HG03066 (cell line): ENCODE results near the gene MPP1.

Experiments used
- ATAC-seq: cut with Tn5 transposase; IDR thresholded peaks from one replicate; pipeline ENCODE4 v1.9.1; 2021; ENCODE audit warnings: low read depth; ENCODE audit not compliant: unreplicated experiment

The MPP1 gene

GRCh38 chrX:154813801-154814200, 8.5 kb upstream of the MPP1 start:
- ATAC-seq: no peak

- no peak for ATAC-seq
Measured at GRCh38 chrX:154812341-154813101, 7.2 kb upstream of the MPP1 start.

DNA sequence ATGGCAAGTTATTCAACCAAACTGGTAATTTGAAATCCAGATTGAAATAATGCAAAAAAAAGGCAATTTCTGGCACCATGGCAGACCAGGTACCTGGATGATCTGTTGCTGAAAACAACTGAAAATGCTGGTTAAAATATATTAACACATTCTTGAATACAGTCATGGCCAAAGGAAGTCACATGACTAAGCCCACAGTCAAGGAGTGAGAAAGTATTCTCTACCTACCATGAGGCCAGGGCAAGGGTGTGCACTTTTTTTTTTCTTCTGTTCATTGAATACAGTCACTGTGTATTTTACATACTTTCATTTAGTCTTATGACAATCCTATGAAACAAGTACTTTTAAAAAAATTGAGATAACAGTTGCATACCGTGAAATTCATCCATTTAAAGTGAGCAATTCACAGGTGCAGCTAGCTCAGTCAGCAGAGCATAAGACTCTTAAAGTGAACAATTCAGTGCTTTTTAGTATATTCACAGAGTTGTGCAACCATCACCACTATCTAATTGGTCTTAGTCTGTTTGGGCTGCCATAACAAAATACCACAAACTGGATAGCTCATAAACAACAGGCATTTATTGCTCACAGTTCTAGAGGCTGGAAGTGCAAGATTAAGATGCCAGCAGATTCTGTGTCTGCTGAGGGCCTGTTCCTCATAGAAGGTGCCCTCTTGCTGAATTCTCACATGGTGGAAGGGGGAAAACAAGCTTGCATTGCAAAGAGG, 4.8 kb upstream of the MPP1 start:
- no peak for ATAC-seq

- ATAC-seq: no peak
Measured at GRCh38 chrX:154806837-154807501, 1.7 kb upstream of the MPP1 start.

DNA sequence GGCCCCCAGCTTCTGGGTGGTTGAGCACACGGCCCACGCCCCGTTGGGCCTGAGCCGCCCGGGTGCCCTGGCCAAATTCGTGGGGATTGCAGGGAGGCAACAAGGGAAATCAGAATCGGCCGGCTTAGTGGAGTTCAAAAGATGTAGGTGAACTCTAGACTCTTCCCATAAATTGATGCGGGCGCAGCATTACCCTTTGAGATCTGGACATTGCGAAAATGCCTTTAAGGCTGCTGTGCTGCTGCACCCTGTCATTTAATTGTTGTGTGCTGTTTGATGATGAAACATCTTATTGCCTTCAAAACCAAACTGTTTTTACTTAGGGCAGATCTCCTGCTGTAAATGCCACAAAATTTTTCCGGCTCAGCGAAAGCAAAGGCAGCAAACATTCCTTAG, 409 bp upstream of the MPP1 start:
- ATAC-seq: no peak

- ATAC-seq: no peak
Measured at GRCh38 chrX:154804261-154804956, 876 bp downstream of the MPP1 start.

DNA sequence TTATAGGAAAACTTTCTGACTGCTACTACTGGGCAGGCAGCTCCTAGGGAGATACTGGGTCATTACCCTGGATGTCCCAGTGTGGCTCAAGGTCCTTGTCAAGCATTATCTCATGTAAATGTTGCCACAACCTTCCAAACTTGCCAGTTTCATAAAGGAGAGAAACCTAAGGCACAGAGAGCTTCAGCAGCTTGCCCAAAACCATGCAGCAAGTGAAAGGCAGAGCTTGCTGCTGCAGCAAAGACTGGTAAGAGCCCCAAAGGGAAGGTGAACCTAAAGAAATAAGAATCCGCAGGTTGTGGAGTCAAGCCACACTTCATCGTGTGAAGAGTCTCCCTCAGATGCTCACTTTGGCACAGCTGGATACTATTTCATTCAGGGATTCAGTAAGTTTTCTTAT, 2.3 kb downstream of the MPP1 start:
- ATAC-seq: no peak

- no peak for ATAC-seq
Measured at GRCh38 chrX:154800478-154801210, 4.6 kb downstream of the MPP1 start.

DNA sequence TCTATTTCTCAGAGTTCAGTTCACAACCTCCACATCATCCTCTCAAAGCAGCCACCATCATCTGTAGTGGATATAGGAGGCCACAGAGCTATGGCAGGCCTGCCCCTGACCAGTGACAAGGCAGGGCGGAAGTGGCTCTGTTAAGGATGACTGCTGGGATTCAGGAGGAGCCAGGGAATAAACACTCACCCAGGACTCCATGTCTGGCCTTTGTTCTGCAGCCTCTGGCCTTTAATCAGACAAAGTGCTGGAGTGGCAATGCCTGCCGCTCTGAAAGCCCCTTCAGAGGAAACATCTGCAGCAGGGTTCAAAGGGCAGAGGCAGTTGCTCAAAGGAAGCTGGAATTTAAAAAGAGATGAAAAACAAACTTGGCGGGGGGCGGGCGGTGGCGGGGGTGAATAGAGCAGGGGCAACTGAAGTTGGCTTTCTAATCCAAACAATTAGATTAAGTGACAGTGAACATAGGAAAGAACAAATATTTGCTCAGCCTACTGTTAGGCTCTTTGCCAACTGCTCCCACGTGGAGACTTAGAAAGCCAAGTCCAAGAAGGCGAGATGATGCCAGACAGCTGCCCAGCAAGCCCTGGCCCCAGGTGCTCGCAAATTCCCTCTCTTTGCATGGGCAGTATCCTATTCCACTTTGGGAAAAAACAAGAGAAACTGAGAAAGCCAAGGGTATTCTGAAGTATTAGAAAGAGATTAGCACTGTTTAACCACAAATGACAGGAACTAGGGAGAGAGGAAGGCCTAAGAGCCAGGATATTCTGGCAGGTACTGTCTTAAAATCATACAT, 5.5 kb downstream of the MPP1 start:
- no peak for ATAC-seq

GRCh38 chrX:154797006-154797405, 8.3 kb downstream of the MPP1 start:
- no peak for ATAC-seq

DNA sequence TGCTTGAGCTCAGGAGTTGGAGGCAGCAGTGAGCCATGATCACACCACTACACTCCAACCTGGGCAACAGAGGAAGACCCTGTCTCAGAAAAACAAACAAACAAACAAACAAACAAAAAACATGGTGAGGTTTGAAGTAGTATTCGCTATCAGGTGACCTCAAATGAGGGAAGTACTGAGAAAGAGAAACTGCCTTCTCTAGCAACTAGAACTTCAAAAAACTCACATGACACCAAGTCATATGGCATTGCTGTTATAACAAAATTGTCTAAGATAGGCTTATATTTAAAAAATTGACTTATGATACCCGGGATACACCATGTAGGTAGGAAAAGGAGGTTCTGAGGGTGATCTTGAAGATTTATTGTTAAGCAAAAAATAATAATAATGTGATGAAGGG, 10.3 kb downstream of the MPP1 start:
- no peak for ATAC-seq

- no peak for ATAC-seq
Measured at GRCh38 chrX:154793084-154793795, 12.0 kb downstream of the MPP1 start.

- no peak for ATAC-seq
Measured at GRCh38 chrX:154791939-154792338, 13.3 kb downstream of the MPP1 start.

- ATAC-seq: no peak
Measured at GRCh38 chrX:154791467-154791866, 13.8 kb downstream of the MPP1 start.

- ATAC-seq: no peak
Measured at GRCh38 chrX:154785716-154786115, 19.6 kb downstream of the MPP1 start.

DNA sequence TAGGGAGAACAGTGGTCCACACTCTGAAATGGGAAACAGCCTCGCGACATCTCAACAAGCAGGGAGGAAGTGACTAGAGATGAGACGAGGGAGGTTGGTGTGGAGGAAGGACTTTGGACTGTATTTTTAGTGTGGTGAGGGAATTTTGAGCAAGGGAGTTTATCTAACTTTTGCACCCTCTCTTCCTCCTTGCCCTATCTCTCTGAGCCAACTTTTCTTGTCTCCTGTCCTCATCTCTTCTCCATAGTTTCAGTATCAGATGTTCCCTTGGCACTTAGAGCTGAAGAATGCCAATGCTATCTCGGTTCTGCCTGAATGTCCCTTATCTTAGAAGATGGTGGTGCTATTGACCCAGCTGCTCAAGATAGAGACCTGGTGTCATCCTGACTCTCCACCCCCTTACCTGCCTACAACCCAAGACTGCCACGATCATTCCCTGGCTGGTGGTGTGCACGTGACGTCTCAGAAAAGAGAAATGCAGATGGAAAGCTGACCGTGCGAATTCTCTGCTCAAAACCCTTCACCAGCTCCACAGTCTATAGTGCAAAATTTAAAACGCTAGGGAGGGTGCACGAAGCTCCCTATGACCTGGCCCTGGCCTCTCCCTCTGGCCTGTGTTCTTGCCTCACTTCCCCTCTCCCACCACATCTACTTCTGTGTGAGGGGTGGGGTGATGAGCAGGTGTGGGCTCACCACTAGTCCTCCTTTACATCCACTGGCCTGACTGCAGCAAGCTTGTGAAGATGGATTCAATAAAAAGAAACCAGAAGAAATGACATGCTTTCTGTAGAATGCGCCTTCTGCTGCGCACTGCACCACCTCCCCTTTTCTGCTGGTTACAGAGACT, 20.9 kb downstream of the MPP1 start:
- ATAC-seq: no peak

GRCh38 chrX:154780968-154781367, 24.3 kb downstream of the MPP1 start:
- no peak for ATAC-seq

DNA sequence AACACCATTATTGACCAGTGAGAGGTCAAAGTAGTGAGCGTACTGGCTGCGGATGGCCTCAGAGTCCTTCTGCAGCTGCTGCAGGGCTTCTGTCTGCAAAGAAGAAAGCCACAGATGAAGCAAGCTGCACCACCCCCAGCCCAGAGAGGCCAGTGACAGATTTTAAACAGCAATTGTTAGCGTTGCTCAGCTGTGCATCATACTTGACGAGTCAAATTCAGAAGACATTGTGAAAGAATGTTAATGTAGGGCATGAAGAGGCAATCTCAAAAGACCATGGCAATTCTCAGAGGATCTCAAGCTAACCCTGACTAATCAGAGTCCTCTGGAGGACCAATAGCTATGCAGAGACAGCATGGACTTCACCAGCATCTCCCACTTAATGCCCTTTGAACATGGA, 26.0 kb downstream of the MPP1 start:
- ATAC-seq: no peak
